ENCODE data around the gene AAMP.

The AAMP gene

GRCh38 chr2:218271865-218272530 lies 2.1 kb upstream of the AAMP start:
- no peak overlapping the region; the same call in 1 of the 2 replicates for H3K4me3 ChIP-seq (ENCODE audit: low read depth, low read length)
- TF ChIP-seq, protein P1, sequence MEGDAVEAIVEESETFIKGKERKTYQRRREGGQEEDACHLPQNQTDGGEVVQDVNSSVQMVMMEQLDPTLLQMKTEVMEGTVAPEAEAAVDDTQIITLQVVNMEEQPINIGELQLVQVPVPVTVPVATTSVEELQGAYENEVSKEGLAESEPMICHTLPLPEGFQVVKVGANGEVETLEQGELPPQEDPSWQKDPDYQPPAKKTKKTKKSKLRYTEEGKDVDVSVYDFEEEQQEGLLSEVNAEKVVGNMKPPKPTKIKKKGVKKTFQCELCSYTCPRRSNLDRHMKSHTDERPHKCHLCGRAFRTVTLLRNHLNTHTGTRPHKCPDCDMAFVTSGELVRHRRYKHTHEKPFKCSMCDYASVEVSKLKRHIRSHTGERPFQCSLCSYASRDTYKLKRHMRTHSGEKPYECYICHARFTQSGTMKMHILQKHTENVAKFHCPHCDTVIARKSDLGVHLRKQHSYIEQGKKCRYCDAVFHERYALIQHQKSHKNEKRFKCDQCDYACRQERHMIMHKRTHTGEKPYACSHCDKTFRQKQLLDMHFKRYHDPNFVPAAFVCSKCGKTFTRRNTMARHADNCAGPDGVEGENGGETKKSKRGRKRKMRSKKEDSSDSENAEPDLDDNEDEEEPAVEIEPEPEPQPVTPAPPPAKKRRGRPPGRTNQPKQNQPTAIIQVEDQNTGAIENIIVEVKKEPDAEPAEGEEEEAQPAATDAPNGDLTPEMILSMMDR (IDR thresholded peaks at IDR 0.05; ENCODE audit: low read depth, low read length), result no peak

DNA sequence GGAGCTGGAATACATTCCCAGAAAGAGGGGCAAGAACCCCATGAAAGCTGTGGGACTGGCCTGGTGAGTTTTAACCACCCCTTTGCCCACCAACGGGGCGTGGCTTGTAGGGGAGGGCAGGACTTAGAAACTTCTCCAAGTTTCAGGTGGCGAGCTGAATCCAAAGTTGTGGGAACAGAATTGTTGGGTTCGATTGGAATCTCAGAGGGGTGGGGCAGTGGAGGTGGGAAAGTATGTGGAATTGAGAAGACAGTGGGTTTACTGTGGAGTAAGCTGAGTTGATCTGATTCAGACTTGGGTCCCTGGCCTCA lies 1.5 kb upstream of the AAMP start:
- peak overlapping the region; percentile 98 for H3K4me3 ChIP-seq (ENCODE audit: low read depth, low read length)
- TF ChIP-seq, protein P1 (IDR thresholded peaks at IDR 0.05; ENCODE audit: low read depth, low read length), result no peak

GRCh38 chr2:218270721-218271486 lies 967 bp upstream of the AAMP start:
- H3K4me3 ChIP-seq (ENCODE audit: low read depth, low read length), result peak overlapping the region; percentile 98
- TF ChIP-seq, protein P1 (IDR thresholded peaks at IDR 0.05; ENCODE audit: low read depth, low read length), result no peak

DNA sequence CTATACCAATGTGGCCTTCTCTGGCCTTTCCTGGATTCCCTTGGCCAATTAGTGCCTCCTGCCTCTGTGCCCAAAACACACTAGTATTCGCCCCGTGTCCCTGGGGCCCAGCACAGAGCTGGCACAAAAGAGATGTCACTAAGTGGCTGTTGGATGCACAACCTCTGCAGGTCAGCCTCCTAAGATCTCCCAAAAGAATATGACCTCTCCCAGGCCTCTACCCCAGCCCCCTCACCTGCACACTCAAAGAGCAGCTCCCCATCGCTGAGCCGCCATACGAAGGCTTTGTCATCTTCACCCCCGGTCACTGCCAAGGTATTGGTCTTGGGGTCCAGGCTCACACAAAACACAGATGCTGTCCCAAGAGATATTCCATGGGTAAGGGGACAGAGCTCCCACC lies 2.7 kb downstream of the AAMP start:
- TF ChIP-seq, protein P1 (IDR thresholded peaks at IDR 0.05; ENCODE audit: low read depth, low read length), result no peak
- H3K4me3 ChIP-seq (ENCODE audit: low read depth, low read length), result no peak overlapping the region

DNA sequence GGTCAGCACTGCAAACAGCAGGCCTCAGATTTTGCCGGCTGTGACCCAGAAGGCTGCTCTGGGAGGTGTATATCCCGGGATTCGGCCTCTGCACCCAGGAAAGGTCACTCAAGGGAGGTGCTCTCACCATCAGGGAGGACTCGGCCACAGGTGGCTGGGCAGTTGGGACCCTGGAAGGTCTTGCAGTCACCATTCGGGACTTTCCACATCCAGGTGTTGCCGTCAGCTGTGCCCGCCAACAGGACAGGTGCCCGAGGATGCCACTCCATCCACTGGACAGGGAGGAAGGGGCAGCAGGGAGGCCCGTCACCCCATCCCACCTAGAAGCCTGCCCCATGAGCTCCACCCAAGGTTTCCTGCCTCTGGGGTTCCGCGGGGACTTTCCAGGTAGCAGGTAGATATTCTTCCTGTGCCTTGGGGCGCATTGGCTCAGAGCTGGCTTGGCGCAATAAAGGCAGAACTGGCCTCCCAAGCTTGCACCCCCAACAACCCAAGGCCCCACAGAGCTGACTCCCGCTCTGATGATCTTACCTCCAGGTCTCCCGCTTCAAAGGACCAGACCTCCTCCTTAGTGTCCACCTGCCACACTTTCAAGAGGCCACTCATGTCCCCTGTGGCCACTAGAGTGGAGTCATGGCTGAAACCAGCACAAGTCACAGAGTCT lies 3.5 kb downstream of the AAMP start:
- TF ChIP-seq, protein P1 (IDR thresholded peaks at IDR 0.05; ENCODE audit: low read depth, low read length), result no peak
- H3K4me3 ChIP-seq (ENCODE audit: low read depth, low read length), result no peak overlapping the region

DNA sequence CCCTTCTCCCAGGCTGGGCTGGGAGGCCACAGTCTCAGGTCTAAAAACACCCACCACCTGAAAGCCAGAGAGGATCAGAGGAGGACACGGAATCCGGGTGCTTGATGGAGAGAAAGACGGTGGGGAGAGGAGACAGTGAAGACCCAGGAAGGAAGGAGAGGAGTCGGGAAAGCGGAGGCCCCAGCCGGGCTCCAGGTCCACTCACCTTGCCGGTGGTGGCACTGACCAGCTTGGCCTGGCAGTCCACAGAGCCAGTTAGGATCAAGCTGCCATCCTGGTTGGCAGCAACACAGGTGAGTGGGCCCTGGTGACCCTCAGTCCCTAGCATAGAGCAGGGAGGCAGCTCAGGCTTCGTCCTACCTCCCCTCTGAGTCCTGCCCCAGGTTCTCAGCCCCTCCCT lies 4.3 kb downstream of the AAMP start:
- H3K4me3 ChIP-seq (ENCODE audit: low read depth, low read length), result no peak overlapping the region
- TF ChIP-seq, protein P1 (IDR thresholded peaks at IDR 0.05; ENCODE audit: low read depth, low read length), result no peak
